ENCODE data around the gene COL5A1.

DNA sequence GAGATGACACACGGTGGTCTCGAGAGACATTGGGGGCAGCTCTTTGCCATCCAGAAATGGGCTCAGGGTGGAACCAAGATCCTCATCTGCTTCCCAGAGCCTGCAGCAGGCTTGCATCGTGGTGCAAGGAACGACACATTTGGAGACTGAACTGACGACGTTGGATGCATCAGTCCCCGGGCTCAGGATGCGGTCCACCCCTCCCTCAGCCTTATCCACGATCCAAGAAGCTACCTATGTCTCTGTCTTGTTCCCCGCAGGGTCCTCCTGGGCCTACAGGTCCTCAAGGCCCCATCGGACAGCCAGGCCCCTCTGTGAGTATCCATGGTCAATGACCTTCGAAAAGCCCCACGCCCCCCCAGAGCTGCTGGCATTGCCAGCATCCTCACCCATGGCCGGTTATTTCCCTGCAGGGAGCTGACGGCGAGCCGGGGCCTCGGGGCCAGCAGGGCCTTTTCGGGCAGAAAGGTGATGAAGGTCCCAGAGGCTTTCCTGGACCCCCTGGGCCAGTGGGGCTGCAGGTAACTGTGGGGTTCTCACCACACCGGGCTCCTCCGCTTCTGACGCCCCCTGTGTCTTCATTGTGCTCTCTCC, 169.6 kb downstream of the COL5A1 start:
- TF ChIP-seq, protein P1, sequence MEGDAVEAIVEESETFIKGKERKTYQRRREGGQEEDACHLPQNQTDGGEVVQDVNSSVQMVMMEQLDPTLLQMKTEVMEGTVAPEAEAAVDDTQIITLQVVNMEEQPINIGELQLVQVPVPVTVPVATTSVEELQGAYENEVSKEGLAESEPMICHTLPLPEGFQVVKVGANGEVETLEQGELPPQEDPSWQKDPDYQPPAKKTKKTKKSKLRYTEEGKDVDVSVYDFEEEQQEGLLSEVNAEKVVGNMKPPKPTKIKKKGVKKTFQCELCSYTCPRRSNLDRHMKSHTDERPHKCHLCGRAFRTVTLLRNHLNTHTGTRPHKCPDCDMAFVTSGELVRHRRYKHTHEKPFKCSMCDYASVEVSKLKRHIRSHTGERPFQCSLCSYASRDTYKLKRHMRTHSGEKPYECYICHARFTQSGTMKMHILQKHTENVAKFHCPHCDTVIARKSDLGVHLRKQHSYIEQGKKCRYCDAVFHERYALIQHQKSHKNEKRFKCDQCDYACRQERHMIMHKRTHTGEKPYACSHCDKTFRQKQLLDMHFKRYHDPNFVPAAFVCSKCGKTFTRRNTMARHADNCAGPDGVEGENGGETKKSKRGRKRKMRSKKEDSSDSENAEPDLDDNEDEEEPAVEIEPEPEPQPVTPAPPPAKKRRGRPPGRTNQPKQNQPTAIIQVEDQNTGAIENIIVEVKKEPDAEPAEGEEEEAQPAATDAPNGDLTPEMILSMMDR (IDR thresholded peaks at IDR 0.05), result no peak
- no peak for TF ChIP-seq POLR2AphosphoS5 (IDR thresholded peaks at IDR 0.05)

Measured in upper lobe of left lung (tissue), 4 donors.